Measurements from ENCODE around the gene C9orf50. TPM values are rescaled to one million over a fixed set of nuclear protein-coding genes. Genes with fewer than 3 reads are reported as not detected.

The C9orf50 gene
- total and polyA plus RNA-seq, 2 donors (not counting 3 experiments of a cell fraction or from before 2014, with no cell fraction given): not detected

DNA sequence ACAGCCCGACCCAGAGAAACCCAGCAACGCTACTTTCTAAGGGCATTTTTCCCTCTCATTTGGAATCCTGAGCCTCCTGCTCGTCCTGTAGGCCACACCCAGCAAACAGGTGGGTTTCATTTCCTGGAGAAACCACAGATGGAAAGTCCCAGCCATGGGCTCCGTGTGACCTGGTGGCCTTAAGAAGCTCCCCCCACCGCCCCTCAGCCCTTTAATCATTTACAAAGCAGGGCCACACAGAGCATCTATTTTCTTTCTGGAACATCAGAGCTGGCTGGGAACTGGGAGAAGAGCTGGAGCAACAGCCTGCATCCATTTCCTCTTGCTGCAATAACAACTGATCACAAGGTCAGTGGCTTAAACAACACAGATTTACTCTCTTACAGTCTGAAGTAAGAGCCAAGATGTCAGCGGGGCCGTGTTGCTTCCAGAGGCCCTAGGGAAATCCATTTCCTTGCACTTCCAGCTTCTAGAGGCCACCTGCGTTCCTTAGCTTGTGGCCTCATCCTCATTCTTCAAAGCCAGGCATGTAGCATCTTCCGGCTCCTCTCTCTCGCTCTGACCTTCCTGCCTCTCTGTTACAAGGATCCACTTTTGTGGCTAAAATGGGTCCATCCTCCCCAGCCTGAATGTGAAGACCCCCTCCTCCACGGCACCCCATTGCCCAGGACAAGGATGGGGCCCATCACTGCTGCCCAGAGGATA lies 40.5 kb downstream of the C9orf50 start:
- H3K27ac ChIP-seq (ENCODE audit: insufficient read depth, low read depth, low read length): no peak overlapping the region
- TF ChIP-seq JUN (IDR thresholded peaks at IDR 0.05; ENCODE audit: borderline replicate concordance, insufficient read depth, insufficient read length, low read depth) (no peak), POLR2A (IDR thresholded peaks at IDR 0.05; ENCODE audit: low read depth, low read length) (no peak), FOS (IDR thresholded peaks at IDR 0.05; ENCODE audit: borderline replicate concordance, insufficient read depth, low read length) (no peak), GATA2 (IDR thresholded peaks at IDR 0.05; ENCODE audit: insufficient read depth, insufficient read length, low read depth, low read length) (no peak), POLR2AphosphoS5 (IDR thresholded peaks at IDR 0.05; ENCODE audit: insufficient read depth, low read depth, low read length) (no peak), MYC (IDR thresholded peaks at IDR 0.05; ENCODE audit: low read depth, low read length) (no peak)
- TF ChIP-seq, protein P1, sequence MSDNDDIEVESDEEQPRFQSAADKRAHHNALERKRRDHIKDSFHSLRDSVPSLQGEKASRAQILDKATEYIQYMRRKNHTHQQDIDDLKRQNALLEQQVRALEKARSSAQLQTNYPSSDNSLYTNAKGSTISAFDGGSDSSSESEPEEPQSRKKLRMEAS (IDR thresholded peaks at IDR 0.05; ENCODE audit: insufficient read depth, insufficient read length): no peak
- intact Hi-C loops (cut with micrococcal nuclease): no loop called here
- no peaks in the 10 kb centered on the region for H3K27me3 ChIP-seq (ENCODE audit: control insufficient read depth in 2 of 2, insufficient read depth in 2 of 2, low read length in 2 of 2)
- H3K9me1 ChIP-seq (replicated peaks; ENCODE audit: control insufficient read depth, extremely low read depth, insufficient read depth, low read length): no peaks in the 10 kb centered on the region
- H3K9ac ChIP-seq (replicated peaks; ENCODE audit: extremely low read depth, insufficient read depth, low read length): no peak overlapping the region
- BruUV-seq (replicated peaks): no TSS peak
- ChIA-PET POLR2A (no interaction called here), CTCF (interaction anchor here (1.7 kb wide), 1 partner anchor 442 kb away, joined by 4 read pairs; no protein-coding TSS in a partner anchor)
- no peak overlapping the region for H2AFZ ChIP-seq (ENCODE audit: low read depth, low read length)
- H3K9me3 ChIP-seq (replicated peaks; ENCODE audit: control insufficient read depth, insufficient read depth, low read length): no peaks in the 10 kb centered on the region
- FAIRE-seq: no peak
- H4K20me1 ChIP-seq (replicated peaks; ENCODE audit: control insufficient read depth, extremely low read depth, insufficient read depth, low read length): no peaks in the 10 kb centered on the region
- peaks cover 7% of the 10 kb centered on the region for H3K4me1 ChIP-seq (ENCODE audit: control insufficient read depth, extremely low read depth, insufficient read depth, low read length)
- no peak overlapping the region for H3K4me2 ChIP-seq (ENCODE audit: insufficient read depth, low read length)
- dilution Hi-C loops (cut with MboI; ENCODE audit: extremely low pct_ligation_motif_present, low sequenced_read_pairs): no loop called here
- DNase-seq (ENCODE audit: low read depth, low spot score): no peak
- no peak overlapping the region for H3K4me3 ChIP-seq (replicated peaks in 1 of 3; ENCODE audit: insufficient read depth in 1 of 3, low read depth in 1 of 3, low read length in 3 of 3)
- no peaks in the 10 kb centered on the region for H3K79me2 ChIP-seq (ENCODE audit: control insufficient read depth, insufficient read depth, low read length)
- H3K36me3 ChIP-seq (ENCODE audit: control insufficient read depth in 2 of 2, extremely low read depth in 1 of 2, insufficient read depth in 2 of 2, low read length in 2 of 2): no peaks in the 10 kb centered on the region

DNA sequence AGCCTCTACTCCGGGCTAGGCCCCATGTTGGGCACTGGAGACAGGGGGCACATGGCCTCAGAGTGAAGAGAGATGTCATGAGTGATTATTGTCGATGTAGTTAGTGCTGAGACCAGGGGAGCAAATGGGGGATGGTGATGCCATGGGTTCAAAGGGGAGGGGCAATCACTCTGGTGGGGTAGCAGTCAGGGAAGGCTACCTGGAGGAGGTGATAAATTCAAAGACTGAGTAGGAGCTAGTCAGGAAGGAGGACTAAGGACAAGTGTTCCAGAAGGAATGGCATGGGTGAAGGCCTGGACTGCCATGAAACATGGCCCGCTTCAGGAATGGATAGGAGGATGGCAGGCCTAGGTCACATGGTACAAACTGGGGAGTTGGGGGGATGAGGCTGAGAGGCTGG lies 41.6 kb downstream of the C9orf50 start:
- no peaks in the 10 kb centered on the region for H3K9me3 ChIP-seq (replicated peaks; ENCODE audit: control insufficient read depth, insufficient read depth, low read length)
- no peak overlapping the region for H3K9ac ChIP-seq (replicated peaks; ENCODE audit: extremely low read depth, insufficient read depth, low read length)
- TF ChIP-seq MYC (IDR thresholded peaks at IDR 0.05; ENCODE audit: low read depth, low read length) (no peak), FOS (IDR thresholded peaks at IDR 0.05; ENCODE audit: borderline replicate concordance, insufficient read depth, low read length) (no peak), EZH2 (IDR thresholded peaks at IDR 0.05; ENCODE audit: borderline replicate concordance, low read depth, low read length, severe bottlenecking) (no peak), GATA2 (IDR thresholded peaks at IDR 0.05; ENCODE audit: insufficient read depth, insufficient read length, low read depth, low read length) (no peak), JUN (IDR thresholded peaks at IDR 0.05; ENCODE audit: borderline replicate concordance, insufficient read depth, insufficient read length, low read depth) (no peak), POLR2AphosphoS5 (IDR thresholded peaks at IDR 0.05; ENCODE audit: insufficient read depth, low read depth, low read length) (no peak), POLR2A (IDR thresholded peaks at IDR 0.05; ENCODE audit: low read depth, low read length) (no peak)
- TF ChIP-seq, protein P1 (IDR thresholded peaks at IDR 0.05; ENCODE audit: insufficient read depth, insufficient read length): no peak
- TF ChIP-seq, protein P2, sequence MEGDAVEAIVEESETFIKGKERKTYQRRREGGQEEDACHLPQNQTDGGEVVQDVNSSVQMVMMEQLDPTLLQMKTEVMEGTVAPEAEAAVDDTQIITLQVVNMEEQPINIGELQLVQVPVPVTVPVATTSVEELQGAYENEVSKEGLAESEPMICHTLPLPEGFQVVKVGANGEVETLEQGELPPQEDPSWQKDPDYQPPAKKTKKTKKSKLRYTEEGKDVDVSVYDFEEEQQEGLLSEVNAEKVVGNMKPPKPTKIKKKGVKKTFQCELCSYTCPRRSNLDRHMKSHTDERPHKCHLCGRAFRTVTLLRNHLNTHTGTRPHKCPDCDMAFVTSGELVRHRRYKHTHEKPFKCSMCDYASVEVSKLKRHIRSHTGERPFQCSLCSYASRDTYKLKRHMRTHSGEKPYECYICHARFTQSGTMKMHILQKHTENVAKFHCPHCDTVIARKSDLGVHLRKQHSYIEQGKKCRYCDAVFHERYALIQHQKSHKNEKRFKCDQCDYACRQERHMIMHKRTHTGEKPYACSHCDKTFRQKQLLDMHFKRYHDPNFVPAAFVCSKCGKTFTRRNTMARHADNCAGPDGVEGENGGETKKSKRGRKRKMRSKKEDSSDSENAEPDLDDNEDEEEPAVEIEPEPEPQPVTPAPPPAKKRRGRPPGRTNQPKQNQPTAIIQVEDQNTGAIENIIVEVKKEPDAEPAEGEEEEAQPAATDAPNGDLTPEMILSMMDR (IDR thresholded peaks at IDR 0.05; ENCODE audit: extremely low read depth in 1 of 2, insufficient read depth in 1 of 2, low read depth in 1 of 2, low read length in 2 of 2): no peak
- H3K27me3 ChIP-seq (ENCODE audit: control insufficient read depth in 2 of 2, insufficient read depth in 2 of 2, low read length in 2 of 2): no peaks in the 10 kb centered on the region
- H3K9me1 ChIP-seq (replicated peaks; ENCODE audit: control insufficient read depth, extremely low read depth, insufficient read depth, low read length): no peaks in the 10 kb centered on the region
- H3K4me2 ChIP-seq (ENCODE audit: insufficient read depth, low read length): no peak overlapping the region
- dilution Hi-C loops (cut with MboI; ENCODE audit: extremely low pct_ligation_motif_present, low sequenced_read_pairs): no loop called here
- H3K4me1 ChIP-seq (ENCODE audit: control insufficient read depth, extremely low read depth, insufficient read depth, low read length): peaks cover 7% of the 10 kb centered on the region
- FAIRE-seq: no peak
- CTCF ChIA-PET: no interaction called here
- no peaks in the 10 kb centered on the region for H3K36me3 ChIP-seq (ENCODE audit: control insufficient read depth in 2 of 2, extremely low read depth in 1 of 2, insufficient read depth in 2 of 2, low read length in 2 of 2)
- POLR2A ChIA-PET: no interaction called here
- no peaks in the 10 kb centered on the region for H4K20me1 ChIP-seq (replicated peaks; ENCODE audit: control insufficient read depth, extremely low read depth, insufficient read depth, low read length)
- no peak for DNase-seq (ENCODE audit: low read depth, low spot score)
- H2AFZ ChIP-seq (ENCODE audit: low read depth, low read length): no peak overlapping the region
- intact Hi-C loops (cut with micrococcal nuclease): no loop called here
- H3K79me2 ChIP-seq (ENCODE audit: control insufficient read depth, insufficient read depth, low read length): no peaks in the 10 kb centered on the region
- H3K27ac ChIP-seq (ENCODE audit: insufficient read depth, low read depth, low read length): no peak overlapping the region
- no peak overlapping the region for H3K4me3 ChIP-seq (replicated peaks in 1 of 3; ENCODE audit: insufficient read depth in 1 of 3, low read depth in 1 of 3, low read length in 3 of 3)
- no TSS peak for BruUV-seq (replicated peaks)
